HL-60 (cell line): ENCODE measurements around the gene TNRC18.

ENCODE experiments used
- DNase-seq, 2 experiments: peaks; one replicate each; pipeline ENCODE4 v3.0.0-alpha.2; 2010 to 2020; ENCODE audit warnings: low read depth in 1 of 2, low spot score in 1 of 2
- H3K27ac ChIP-seq: fragments of 250-450 bp; sonication (Bioruptor Pico); replicated peaks from 2 replicates; pipeline ENCODE4 v1.5.1; 2020; ENCODE audit warnings: mild to moderate bottlenecking, moderate library complexity
- H3K27me3 ChIP-seq: fragments of 250-450 bp; sonication (Bioruptor Pico); 2 replicates; pipeline ENCODE4 v1.5.1; 2021; ENCODE audit warnings: mild to moderate bottlenecking, moderate library complexity; ENCODE audit not compliant: insufficient read depth, poor library complexity, severe bottlenecking
- H3K4me3 ChIP-seq: replicated peaks from 2 replicates; pipeline ENCODE4 v1.5.1; 2011; ENCODE audit warnings: mild to moderate bottlenecking, control low read depth, low read length; ENCODE audit not compliant: insufficient read depth
- CTCF ChIP-seq: IDR thresholded peaks from one replicate; pipeline ENCODE4 v1.5.1; 2011; ENCODE audit warnings: low read length, control low read depth, inconsistent platforms; ENCODE audit not compliant: insufficient read depth
- GABPA ChIP-seq: IDR thresholded peaks from 2 replicates; pipeline ENCODE4 v1.6.1; 2012; ENCODE audit warnings: low read depth
- POLR2AphosphoS5 ChIP-seq: IDR thresholded peaks from 2 replicates; pipeline ENCODE4 v1.6.1; 2012; ENCODE audit warnings: low read depth
- REST ChIP-seq: IDR thresholded peaks from 2 replicates; pipeline ENCODE4 v1.6.1; 2012; ENCODE audit warnings: low read depth; ENCODE audit not compliant: insufficient replicate concordance
- SPI1 ChIP-seq: IDR thresholded peaks from 2 replicates; pipeline ENCODE4 v1.6.1; 2012; ENCODE audit warnings: low read depth, mild to moderate bottlenecking, borderline replicate concordance

TNRC18 gene

GRCh38 chr7:5420067-5420880, 3.4 kb downstream of the TNRC18 start:
- Histone ChIP-seq H3K4me3 (peak overlapping the region; percentile 77), H3K27ac (peak overlapping the region; percentile 97), H3K27me3 (no peaks in the 10 kb centered on the region)
- peak in 1 of 2 experiments; percentile 14 for DNase-seq
- TF ChIP-seq POLR2AphosphoS5: no peak
- TF ChIP-seq GABPA: no peak
- no peak for TF ChIP-seq CTCF
- TF ChIP-seq REST: no peak
- TF ChIP-seq SPI1: no peak

- Histone ChIP-seq H3K27ac (peak overlapping the region; percentile 97), H3K27me3 (no peaks in the 10 kb centered on the region), H3K4me3 (peak overlapping the region; percentile 77)
- TF ChIP-seq SPI1: no peak
- no peak for TF ChIP-seq CTCF
- no peak for TF ChIP-seq REST
- TF ChIP-seq POLR2AphosphoS5: no peak
- TF ChIP-seq GABPA: no peak
- DNase-seq: no peak
Measured at GRCh38 chr7:5419539-5420066, 4.0 kb downstream of the TNRC18 start.

GRCh38 chr7:5418285-5418582, 5.4 kb downstream of the TNRC18 start:
- no peak for DNase-seq
- Histone ChIP-seq H3K4me3 (no peak overlapping the region), H3K27me3 (no peaks in the 10 kb centered on the region), H3K27ac (no peak overlapping the region)
- TF ChIP-seq POLR2AphosphoS5: no peak
- no peak for TF ChIP-seq SPI1
- TF ChIP-seq CTCF: no peak
- TF ChIP-seq GABPA: no peak
- no peak for TF ChIP-seq REST
